Measurements from ENCODE around the gene PLA2G10. TPM values are rescaled to one million over a fixed set of nuclear protein-coding genes. Genes with fewer than 3 reads are reported as not detected.

Gene PLA2G10
- total and polyA plus RNA-seq, 8 donors = 0.20 to 18.6 (median 0.65) TPM

- intact Hi-C loops (cut with DNase I) = no loop called here
- no peak for TF ChIP-seq CTCF (IDR thresholded peaks at IDR 0.05)
- Histone ChIP-seq H3K9me3 (no peaks in the 10 kb centered on the region), H3K27me3 (no peaks in the 10 kb centered on the region), H3K4me1 (no peaks in the 10 kb centered on the region), H3K4me3 (no peak overlapping the region), H3K27ac (peak overlapping the region; percentile 45 to 47), H3K36me3 (peaks cover 0 to 26% of the 10 kb centered on the region in 2 donors)
- DNase-seq = peak in 1 of 4 donors; percentile 71
- peak; percentile 85 for ATAC-seq
Observed at GRCh38 chr16:14672403-14672971, 21.6 kb downstream of the PLA2G10 start.

GRCh38 chr16:14669776-14670175 lies 24.3 kb downstream of the PLA2G10 start:
- no peak overlapping the region for H3K27ac ChIP-seq
- H3K9me3 ChIP-seq = no peaks in the 10 kb centered on the region
- peak in 1 of 4 donors; percentile 52 for DNase-seq
- intact Hi-C loops (cut with DNase I) = no loop called here
- no peak for TF ChIP-seq CTCF (IDR thresholded peaks at IDR 0.05)
- peak; percentile 30 for ATAC-seq
- no peaks in the 10 kb centered on the region for H3K4me1 ChIP-seq
- no peaks in the 10 kb centered on the region for H3K27me3 ChIP-seq
- peaks cover 6 to 53% of the 10 kb centered on the region in 2 donors for H3K36me3 ChIP-seq
- no peak overlapping the region for H3K4me3 ChIP-seq

- H3K27ac ChIP-seq = peak overlapping the region in 1 of 2 donors; percentile 59
- no peak for ATAC-seq
- no peak overlapping the region for H3K4me3 ChIP-seq
- no peak for TF ChIP-seq CTCF (IDR thresholded peaks at IDR 0.05)
- peaks cover 6 to 64% of the 10 kb centered on the region in 2 donors for H3K36me3 ChIP-seq
- no peaks in the 10 kb centered on the region for H3K27me3 ChIP-seq
- no peaks in the 10 kb centered on the region for H3K9me3 ChIP-seq
- no peak for DNase-seq
- intact Hi-C loops (cut with DNase I) = no loop called here
- no peaks in the 10 kb centered on the region for H3K4me1 ChIP-seq
Observed at GRCh38 chr16:14668556-14669223, 25.4 kb downstream of the PLA2G10 start.

- no peak for TF ChIP-seq CTCF (IDR thresholded peaks at IDR 0.05)
- Histone ChIP-seq H3K36me3 (peaks cover 6 to 75% of the 10 kb centered on the region in 2 donors), H3K9me3 (no peaks in the 10 kb centered on the region), H3K27ac (peak overlapping the region; percentile 49 to 67), H3K4me1 (no peaks in the 10 kb centered on the region), H3K27me3 (no peaks in the 10 kb centered on the region), H3K4me3 (no peak overlapping the region)
- ATAC-seq = peak; percentile 79
- peak in 1 of 4 donors; percentile 72 for DNase-seq
- intact Hi-C loops (cut with DNase I) = no loop called here
Observed at GRCh38 chr16:14667347-14668266, 26.5 kb downstream of the PLA2G10 start.

GRCh38 chr16:14658063-14658462 lies 36.0 kb downstream of the PLA2G10 start:
- no peak overlapping the region for H3K4me3 ChIP-seq
- intact Hi-C loops (cut with DNase I) = no loop called here
- H3K4me1 ChIP-seq = peaks cover 6 to 22% of the 10 kb centered on the region in 2 donors
- peak overlapping the region; percentile 80 to 85 for H3K27ac ChIP-seq
- peaks cover 0 to 100% of the 10 kb centered on the region in 2 donors for H3K36me3 ChIP-seq
- ATAC-seq = no peak
- H3K9me3 ChIP-seq = no peaks in the 10 kb centered on the region
- DNase-seq = no peak
- TF ChIP-seq CTCF (IDR thresholded peaks at IDR 0.05) = no peak
- no peaks in the 10 kb centered on the region for H3K27me3 ChIP-seq
